Natural killer cell (primary cell): Measurements from ENCODE around the gene DSTYK. TPM values are rescaled to one million over a fixed set of nuclear protein-coding genes. Genes with fewer than 3 reads are reported as not detected.

Source experiments
- ATAC-seq, 3 donors: fragments of 150-1000 bp in 2 of 3; fragments of 200-7000 bp in 1 of 3; cut with Tn5 transposase; 1 replicate in 1 of 3; 2 replicates in 2 of 3; pipeline ENCODE4 v1.10.0; 2021; ENCODE audit warnings: mild to moderate bottlenecking in 2 of 3, moderate library complexity in 2 of 3
- DNase-seq, 2 donors: peaks; one replicate each; pipeline versions ENCODE4 v3.0.0 to v3.0.0-alpha.2; 2013 to 2021; ENCODE audit warnings: mixed read lengths in 1 of 2
- H3K27ac ChIP-seq: one replicate; pipeline ENCODE4 v1.5.1; 2013; ENCODE audit warnings: mild to moderate bottlenecking, low read length
- H3K27me3 ChIP-seq: one replicate; pipeline ENCODE4 v1.6.1; 2013; ENCODE audit warnings: low read length; ENCODE audit not compliant: control insufficient read depth, insufficient read depth
- H3K36me3 ChIP-seq: one replicate; pipeline ENCODE4 v1.6.1; 2013; ENCODE audit warnings: low read length; ENCODE audit not compliant: control insufficient read depth, insufficient read depth
- H3K4me1 ChIP-seq: one replicate; pipeline ENCODE4 v1.6.1; 2013; ENCODE audit warnings: low read length; ENCODE audit not compliant: control insufficient read depth, insufficient read depth
- H3K4me3 ChIP-seq: one replicate; pipeline ENCODE4 v1.5.1; 2013; ENCODE audit warnings: low read length
- H3K9me3 ChIP-seq: one replicate; pipeline ENCODE4 v1.6.1; 2013; ENCODE audit warnings: low read length; ENCODE audit not compliant: control insufficient read depth, insufficient read depth
- H3K27ac Mint-ChIP-seq, 2 donors: one replicate each; pipeline ENCODE4 v1.8.0; 2022; ENCODE audit warnings: mild to moderate bottlenecking in 2 of 2, mixed read lengths in 2 of 2, moderate library complexity in 1 of 2
- H3K27me3 Mint-ChIP-seq, 2 donors: one replicate each; pipeline ENCODE4 v1.8.0; 2022; ENCODE audit warnings: low read depth in 2 of 2, mixed read lengths in 2 of 2
- H3K36me3 Mint-ChIP-seq: one replicate; pipeline ENCODE4 v1.8.0; 2022; ENCODE audit warnings: mixed read lengths
- H3K4me1 Mint-ChIP-seq, 2 donors: one replicate each; pipeline ENCODE4 v1.8.0; 2022; ENCODE audit warnings: mixed read lengths in 2 of 2
- H3K4me3 Mint-ChIP-seq: one replicate; pipeline ENCODE4 v1.8.0; 2022; ENCODE audit warnings: mild to moderate bottlenecking, moderate library complexity, mixed read lengths
- H3K9me3 Mint-ChIP-seq, 2 donors: one replicate each; pipeline ENCODE4 v1.8.0; 2022; ENCODE audit warnings: mixed read lengths in 2 of 2
- CTCF ChIP-seq: fragments of 200-600 bp; IDR thresholded peaks from one replicate; pipeline ENCODE4 v1.8.0; 2022; ENCODE audit warnings: antibody characterized with exemption
- WGBS: methylation state at CpG from one replicate; pipeline ENCODE4 v1.1.7; 2013; ENCODE audit warnings: missing lambda C conversion rate; ENCODE audit not compliant: insufficient coverage; 5-methylcytosine and 5-hydroxymethylcytosine counted together
- intact Hi-C: fragments of 100-400 bp; cut with micrococcal nuclease; formaldehyde crosslinking; loops from one replicate; pipeline ENCODE4 v1.14.2; 2022
- total RNA-seq, 4 donors: library from RNA; stranded (reverse); fragments of 120-200 nt in 1 of 4; gene quantifications; one replicate each; pipeline versions ENCODE4 v1.2.3 to v1.2.4, GENCODE V29; 2013 to 2022

The DSTYK gene
- total RNA-seq, 3 donors from 2014 or later (not counting 1 experiment from before 2014, with no cell fraction given) = 9.9 to 17.5 (median 14.9) TPM

GRCh38 chr1:205147191-205147835, 64.2 kb downstream of the DSTYK start:
- no peaks in the 10 kb centered on the region for H3K9me3 Mint-ChIP-seq
- H3K36me3 Mint-ChIP-seq = peaks cover 14% of the 10 kb centered on the region
- no peak overlapping the region for H3K4me3 ChIP-seq
- ATAC-seq (no peak), DNase-seq (no peak)
- intact Hi-C loops = no loop called here
- TF ChIP-seq CTCF = no peak
- no peak overlapping the region for H3K27ac ChIP-seq
- H3K27me3 ChIP-seq = no peaks in the 10 kb centered on the region
- H3K36me3 ChIP-seq = peaks cover 28% of the 10 kb centered on the region
- H3K4me1 ChIP-seq = no peaks in the 10 kb centered on the region
- H3K27ac Mint-ChIP-seq = no peak overlapping the region
- H3K27me3 Mint-ChIP-seq = no peaks in the 10 kb centered on the region
- WGBS = 95% methylated on average over 6 of the region's 6 CpGs
- H3K9me3 ChIP-seq = no peaks in the 10 kb centered on the region
- no peaks in the 10 kb centered on the region for H3K4me1 Mint-ChIP-seq
- H3K4me3 Mint-ChIP-seq = no peak overlapping the region

- H3K4me3 Mint-ChIP-seq = no peak overlapping the region
- DNase-seq = no peak
- H3K9me3 ChIP-seq = no peaks in the 10 kb centered on the region
- peaks cover 21% of the 10 kb centered on the region for H3K36me3 ChIP-seq
- no peak for TF ChIP-seq CTCF
- peaks cover 8% of the 10 kb centered on the region for H3K4me1 ChIP-seq
- H3K36me3 Mint-ChIP-seq = peaks cover 13% of the 10 kb centered on the region
- H3K9me3 Mint-ChIP-seq = no peaks in the 10 kb centered on the region
- H3K27ac ChIP-seq = no peak overlapping the region
- ATAC-seq = no peak
- no peak overlapping the region for H3K4me3 ChIP-seq
- no peaks in the 10 kb centered on the region for H3K27me3 Mint-ChIP-seq
- WGBS = no CpG with 5 or more reads among the region's 1 CpG
- intact Hi-C loops = loop anchor here (5.0 kb wide), 1 partner anchor 113 kb away; no protein-coding TSS in a partner anchor
- H3K27me3 ChIP-seq = no peaks in the 10 kb centered on the region
- no peak overlapping the region for H3K27ac Mint-ChIP-seq
- peaks cover 6 to 11% of the 10 kb centered on the region in 2 donors for H3K4me1 Mint-ChIP-seq
Observed at GRCh38 chr1:205144751-205145150, 66.8 kb downstream of the DSTYK start.

GRCh38 chr1:205144046-205144720, 67.3 kb downstream of the DSTYK start:
- no peak for TF ChIP-seq CTCF
- Histone ChIP-seq H3K36me3 (peaks cover 17% of the 10 kb centered on the region), H3K9me3 (no peaks in the 10 kb centered on the region), H3K4me1 (peaks cover 8% of the 10 kb centered on the region), H3K4me3 (no peak overlapping the region), H3K27me3 (no peaks in the 10 kb centered on the region), H3K27ac (no peak overlapping the region)
- ATAC-seq (no peak), DNase-seq (no peak)
- 86% methylated on average over 1 of the region's 1 CpG for WGBS
- Mint-ChIP-seq H3K36me3 (peaks cover 8% of the 10 kb centered on the region), H3K4me1 (peaks cover 6 to 11% of the 10 kb centered on the region in 2 donors), H3K9me3 (no peaks in the 10 kb centered on the region), H3K27me3 (no peaks in the 10 kb centered on the region), H3K4me3 (no peak overlapping the region), H3K27ac (no peak overlapping the region)
- intact Hi-C loops = loop anchor here (5.0 kb wide), 1 partner anchor 113 kb away; no protein-coding TSS in a partner anchor
